Liver (tissue), 3 donors: ENCODE measurements around the gene CXCL14.

ENCODE experiments used
- EGR1 ChIP-seq, 2 donors: IDR thresholded peaks; 2 replicates each; pipeline ENCODE4 v1.6.1; 2016 to 2018; ENCODE audit warnings: antibody characterized with exemption in 2 of 2, low read depth in 2 of 2
- FOXA1 ChIP-seq: IDR thresholded peaks from 2 replicates; pipeline ENCODE4 v1.6.1; 2016; ENCODE audit warnings: antibody characterized with exemption
- GABPA ChIP-seq, 2 donors: IDR thresholded peaks in 1 of 2; conservative IDR thresholded peaks in 1 of 2; 2 replicates each; pipeline ENCODE4 v1.6.1; 2016; ENCODE audit warnings: antibody characterized with exemption in 2 of 2, mild to moderate bottlenecking in 1 of 2, moderate library complexity in 1 of 2
- JUND ChIP-seq, 2 donors: IDR thresholded peaks; 2 replicates each; pipeline ENCODE4 v1.6.1; 2016; ENCODE audit warnings: antibody characterized with exemption in 2 of 2
- NR2F2 ChIP-seq: IDR thresholded peaks from 2 replicates; pipeline ENCODE4 v1.6.1; 2016; ENCODE audit warnings: antibody characterized with exemption
- RAD21 ChIP-seq, 2 donors: IDR thresholded peaks; 2 replicates each; pipeline ENCODE4 v1.6.1; 2016; ENCODE audit warnings: antibody characterized with exemption in 2 of 2, mild to moderate bottlenecking in 2 of 2
- TAF1 ChIP-seq: conservative IDR thresholded peaks from 2 replicates; pipeline ENCODE4 v1.6.1; 2016; ENCODE audit warnings: antibody characterized with exemption, mild to moderate bottlenecking
- YY1 ChIP-seq: IDR thresholded peaks from 2 replicates; pipeline ENCODE4 v1.6.1; 2016; ENCODE audit warnings: antibody characterized with exemption, mild to moderate bottlenecking
- TF ChIP-seq, protein P1 (sequence below): fragments of 150-350 bp; IDR thresholded peaks from 2 replicates; pipeline ENCODE4 v1.5.1; 2017; ENCODE audit warnings: improper control_type of control experiment, low read depth, low read length; ENCODE audit not compliant: missing input control
- TF ChIP-seq, protein P2 (sequence below): IDR thresholded peaks from 2 replicates; pipeline ENCODE4 v1.6.1; 2016; ENCODE audit warnings: antibody characterized with exemption
- TF ChIP-seq, protein P3 (sequence below): IDR thresholded peaks from 2 replicates; pipeline ENCODE4 v1.6.1; 2016; ENCODE audit warnings: antibody characterized with exemption
- TF ChIP-seq, protein P4 (sequence below): IDR thresholded peaks from 2 replicates; pipeline ENCODE4 v1.6.1; 2016; ENCODE audit warnings: antibody characterized with exemption, mild to moderate bottlenecking
- donor health status: healthy.
- donor health status: healthy.

DNA sequence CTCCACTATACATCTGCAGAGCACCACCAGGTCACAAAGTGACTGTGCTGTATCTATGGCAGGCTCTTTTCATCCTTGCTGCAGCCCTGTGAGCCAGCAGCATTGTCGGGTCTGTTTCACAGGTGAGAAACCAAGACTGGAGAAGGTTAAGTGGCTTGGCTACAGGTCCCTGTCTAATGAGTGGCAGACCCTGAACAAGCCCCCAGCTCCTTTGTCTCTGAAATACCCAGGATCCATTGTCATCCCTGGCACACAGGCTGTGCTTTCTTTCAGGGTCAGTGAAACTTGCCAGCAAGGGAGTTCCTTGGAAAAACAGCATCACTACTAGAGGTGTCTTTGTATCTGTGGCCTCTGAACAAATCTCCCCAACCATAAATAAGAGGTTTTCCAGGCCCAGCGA, 27.6 kb upstream of the CXCL14 start:
- TF ChIP-seq, protein P1, sequence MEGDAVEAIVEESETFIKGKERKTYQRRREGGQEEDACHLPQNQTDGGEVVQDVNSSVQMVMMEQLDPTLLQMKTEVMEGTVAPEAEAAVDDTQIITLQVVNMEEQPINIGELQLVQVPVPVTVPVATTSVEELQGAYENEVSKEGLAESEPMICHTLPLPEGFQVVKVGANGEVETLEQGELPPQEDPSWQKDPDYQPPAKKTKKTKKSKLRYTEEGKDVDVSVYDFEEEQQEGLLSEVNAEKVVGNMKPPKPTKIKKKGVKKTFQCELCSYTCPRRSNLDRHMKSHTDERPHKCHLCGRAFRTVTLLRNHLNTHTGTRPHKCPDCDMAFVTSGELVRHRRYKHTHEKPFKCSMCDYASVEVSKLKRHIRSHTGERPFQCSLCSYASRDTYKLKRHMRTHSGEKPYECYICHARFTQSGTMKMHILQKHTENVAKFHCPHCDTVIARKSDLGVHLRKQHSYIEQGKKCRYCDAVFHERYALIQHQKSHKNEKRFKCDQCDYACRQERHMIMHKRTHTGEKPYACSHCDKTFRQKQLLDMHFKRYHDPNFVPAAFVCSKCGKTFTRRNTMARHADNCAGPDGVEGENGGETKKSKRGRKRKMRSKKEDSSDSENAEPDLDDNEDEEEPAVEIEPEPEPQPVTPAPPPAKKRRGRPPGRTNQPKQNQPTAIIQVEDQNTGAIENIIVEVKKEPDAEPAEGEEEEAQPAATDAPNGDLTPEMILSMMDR = no peak
- TF ChIP-seq YY1 = no peak
- no peak for TF ChIP-seq JUND (IDR thresholded peaks at IDR 0.05)
- TF ChIP-seq, protein P2, sequence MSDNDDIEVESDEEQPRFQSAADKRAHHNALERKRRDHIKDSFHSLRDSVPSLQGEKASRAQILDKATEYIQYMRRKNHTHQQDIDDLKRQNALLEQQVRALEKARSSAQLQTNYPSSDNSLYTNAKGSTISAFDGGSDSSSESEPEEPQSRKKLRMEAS = no peak
- TF ChIP-seq RAD21 (IDR thresholded peaks at IDR 0.05) = no peak
- no peak for TF ChIP-seq FOXA1
- TF ChIP-seq TAF1 = no peak
- TF ChIP-seq EGR1 (IDR thresholded peaks at IDR 0.05; ENCODE audit: low read depth in 2 of 2) = no peak
- TF ChIP-seq, protein P3, sequence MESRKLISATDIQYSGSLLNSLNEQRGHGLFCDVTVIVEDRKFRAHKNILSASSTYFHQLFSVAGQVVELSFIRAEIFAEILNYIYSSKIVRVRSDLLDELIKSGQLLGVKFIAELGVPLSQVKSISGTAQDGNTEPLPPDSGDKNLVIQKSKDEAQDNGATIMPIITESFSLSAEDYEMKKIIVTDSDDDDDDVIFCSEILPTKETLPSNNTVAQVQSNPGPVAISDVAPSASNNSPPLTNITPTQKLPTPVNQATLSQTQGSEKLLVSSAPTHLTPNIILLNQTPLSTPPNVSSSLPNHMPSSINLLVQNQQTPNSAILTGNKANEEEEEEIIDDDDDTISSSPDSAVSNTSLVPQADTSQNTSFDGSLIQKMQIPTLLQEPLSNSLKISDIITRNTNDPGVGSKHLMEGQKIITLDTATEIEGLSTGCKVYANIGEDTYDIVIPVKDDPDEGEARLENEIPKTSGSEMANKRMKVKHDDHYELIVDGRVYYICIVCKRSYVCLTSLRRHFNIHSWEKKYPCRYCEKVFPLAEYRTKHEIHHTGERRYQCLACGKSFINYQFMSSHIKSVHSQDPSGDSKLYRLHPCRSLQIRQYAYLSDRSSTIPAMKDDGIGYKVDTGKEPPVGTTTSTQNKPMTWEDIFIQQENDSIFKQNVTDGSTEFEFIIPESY = no peak
- TF ChIP-seq NR2F2 = no peak
- TF ChIP-seq GABPA (IDR thresholded peaks at IDR 0.05 in 1 of 2, conservative IDR thresholded peaks at IDR 0.05 in 1 of 2) = no peak
- TF ChIP-seq, protein P4, sequence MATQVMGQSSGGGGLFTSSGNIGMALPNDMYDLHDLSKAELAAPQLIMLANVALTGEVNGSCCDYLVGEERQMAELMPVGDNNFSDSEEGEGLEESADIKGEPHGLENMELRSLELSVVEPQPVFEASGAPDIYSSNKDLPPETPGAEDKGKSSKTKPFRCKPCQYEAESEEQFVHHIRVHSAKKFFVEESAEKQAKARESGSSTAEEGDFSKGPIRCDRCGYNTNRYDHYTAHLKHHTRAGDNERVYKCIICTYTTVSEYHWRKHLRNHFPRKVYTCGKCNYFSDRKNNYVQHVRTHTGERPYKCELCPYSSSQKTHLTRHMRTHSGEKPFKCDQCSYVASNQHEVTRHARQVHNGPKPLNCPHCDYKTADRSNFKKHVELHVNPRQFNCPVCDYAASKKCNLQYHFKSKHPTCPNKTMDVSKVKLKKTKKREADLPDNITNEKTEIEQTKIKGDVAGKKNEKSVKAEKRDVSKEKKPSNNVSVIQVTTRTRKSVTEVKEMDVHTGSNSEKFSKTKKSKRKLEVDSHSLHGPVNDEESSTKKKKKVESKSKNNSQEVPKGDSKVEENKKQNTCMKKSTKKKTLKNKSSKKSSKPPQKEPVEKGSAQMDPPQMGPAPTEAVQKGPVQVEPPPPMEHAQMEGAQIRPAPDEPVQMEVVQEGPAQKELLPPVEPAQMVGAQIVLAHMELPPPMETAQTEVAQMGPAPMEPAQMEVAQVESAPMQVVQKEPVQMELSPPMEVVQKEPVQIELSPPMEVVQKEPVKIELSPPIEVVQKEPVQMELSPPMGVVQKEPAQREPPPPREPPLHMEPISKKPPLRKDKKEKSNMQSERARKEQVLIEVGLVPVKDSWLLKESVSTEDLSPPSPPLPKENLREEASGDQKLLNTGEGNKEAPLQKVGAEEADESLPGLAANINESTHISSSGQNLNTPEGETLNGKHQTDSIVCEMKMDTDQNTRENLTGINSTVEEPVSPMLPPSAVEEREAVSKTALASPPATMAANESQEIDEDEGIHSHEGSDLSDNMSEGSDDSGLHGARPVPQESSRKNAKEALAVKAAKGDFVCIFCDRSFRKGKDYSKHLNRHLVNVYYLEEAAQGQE = no peak
